HG03060 (cell line): Measurements from ENCODE around the gene EMC1.
"Not testable (repeated sequence)": the region's sequence is repeated elsewhere in the genome, so short reads cannot be mapped to it uniquely, and the experiment has no call there.

Experiments
- ATAC-seq: cut with Tn5 transposase; IDR thresholded peaks from one replicate; pipeline ENCODE4 v1.9.1; 2021; ENCODE audit warnings: low read depth, moderate number of reproducible peaks; ENCODE audit not compliant: unreplicated experiment

EMC1 gene

DNA sequence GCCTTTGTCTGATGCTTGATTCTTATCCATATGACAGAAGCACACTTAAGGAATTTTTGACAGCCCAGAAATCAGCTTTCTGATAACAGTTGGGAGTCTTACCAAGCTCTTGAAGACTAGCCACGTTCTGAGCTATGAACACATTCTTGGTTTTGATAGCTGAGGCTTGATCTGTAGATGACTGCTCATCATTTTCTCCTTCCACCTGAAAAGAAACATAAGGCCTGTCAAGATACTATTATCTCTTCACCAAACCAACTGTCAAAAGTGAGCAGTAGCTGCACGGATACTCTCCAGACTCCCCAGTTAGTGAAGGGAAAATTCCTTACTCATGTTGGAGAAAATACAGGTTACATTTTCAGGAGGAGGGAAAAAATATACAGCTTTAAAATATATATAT lies 53.5 kb downstream of the EMC1 start:
- ATAC-seq = no peak

GRCh38 chr1:19196331-19196730 lies 55.0 kb downstream of the EMC1 start:
- ATAC-seq = no peak

DNA sequence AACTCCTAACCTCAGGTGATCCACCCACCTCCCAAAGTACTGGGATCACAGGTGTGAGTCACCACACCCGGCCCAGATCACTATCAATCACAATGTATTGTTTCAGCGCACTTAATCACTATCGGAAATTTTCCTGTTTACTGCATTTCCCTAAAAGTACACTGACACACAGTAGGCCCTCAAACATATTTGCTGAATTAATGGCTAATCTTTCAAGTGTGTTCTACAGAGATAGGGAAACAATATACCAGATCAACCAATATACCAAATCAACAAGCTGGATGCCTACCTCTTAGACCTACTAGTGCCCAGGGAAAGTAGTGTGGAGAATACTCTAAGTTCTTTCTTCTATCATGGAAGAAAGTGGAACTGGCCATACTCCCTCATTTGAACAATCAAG lies 58.3 kb downstream of the EMC1 start:
- ATAC-seq = no peak

GRCh38 chr1:19191811-19192210 lies 59.5 kb downstream of the EMC1 start:
- no peak for ATAC-seq

DNA sequence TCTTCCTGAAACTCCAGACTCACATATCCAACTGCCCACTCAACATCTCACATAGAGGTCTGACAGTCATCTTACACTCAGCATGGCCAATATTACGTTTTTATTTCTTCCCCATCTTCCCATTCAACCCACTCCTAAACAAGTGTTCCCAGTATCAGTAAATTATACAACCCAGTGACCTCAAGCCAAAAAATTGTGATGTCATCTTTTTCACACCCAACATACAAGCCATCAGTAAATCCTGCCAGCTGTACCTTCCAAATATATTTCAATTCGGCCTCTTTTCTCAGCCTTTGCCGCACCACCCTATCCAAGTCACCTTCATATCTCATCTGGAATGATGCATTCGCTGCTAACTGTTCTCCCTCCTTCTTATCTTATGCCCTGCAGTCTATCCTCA lies 60.9 kb downstream of the EMC1 start:
- no peak for ATAC-seq

DNA sequence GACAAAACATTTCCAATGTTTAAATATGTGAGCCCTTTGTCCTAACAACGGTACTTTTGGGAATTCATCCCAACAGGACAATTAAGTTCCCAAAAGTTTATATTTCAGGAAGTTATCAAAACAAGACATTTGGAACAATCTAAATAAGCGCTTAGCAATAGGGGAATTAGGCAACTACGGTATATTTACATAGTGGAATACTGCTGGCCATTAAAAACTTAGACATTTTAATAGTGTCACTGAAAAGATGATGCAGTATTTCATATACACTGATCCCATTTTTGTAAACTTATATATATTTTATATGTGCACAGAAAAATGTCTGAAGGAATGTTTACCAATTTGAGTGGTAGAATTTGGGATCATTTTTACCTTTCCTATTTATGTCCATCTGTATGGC lies 62.1 kb downstream of the EMC1 start:
- ATAC-seq = no peak

- no peak for ATAC-seq
These were observed 63.5 kb downstream of the EMC1 start for GRCh38 chr1:19187852-19188251.

DNA sequence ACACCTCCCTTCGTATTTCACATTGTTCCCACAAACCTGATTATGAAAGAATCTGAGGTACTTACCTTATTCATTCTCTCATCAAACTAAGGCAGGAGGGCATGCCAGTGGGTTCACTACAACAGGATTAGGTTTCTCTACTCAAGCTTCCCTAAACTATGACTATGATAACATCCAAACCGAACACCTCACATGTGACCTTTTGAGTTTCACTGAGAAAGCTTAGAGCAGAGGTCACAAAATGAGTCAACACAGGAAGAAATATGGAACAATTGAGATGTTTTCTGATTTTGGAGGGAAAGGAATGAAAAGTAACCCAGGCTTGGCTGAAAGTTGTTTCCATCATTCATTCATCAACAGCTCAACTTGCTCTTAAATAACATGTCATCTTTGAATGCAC lies 65.3 kb downstream of the EMC1 start:
- ATAC-seq = no peak

- ATAC-seq = no peak
These were observed 69.1 kb downstream of the EMC1 start for GRCh38 chr1:19182223-19182622.

DNA sequence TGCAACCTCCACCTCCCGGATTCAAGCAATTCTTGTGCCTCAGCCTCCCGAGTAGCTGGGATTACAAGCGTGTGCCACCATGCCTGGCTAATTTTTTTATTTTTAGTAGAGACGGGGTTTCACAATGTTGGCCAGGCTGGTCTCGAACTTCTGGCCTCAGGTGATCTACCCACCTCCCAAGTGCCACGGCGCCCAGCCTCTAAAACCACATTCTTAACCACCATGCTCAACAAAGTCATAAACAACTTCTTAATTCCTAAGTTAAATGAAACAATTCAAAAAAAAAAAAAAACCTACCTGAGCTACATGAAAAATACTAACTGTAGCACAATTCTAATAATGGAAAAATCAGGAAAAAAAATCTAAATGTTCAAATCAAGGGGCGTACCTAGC lies 71.1 kb downstream of the EMC1 start:
- not testable (repeated sequence) for ATAC-seq

DNA sequence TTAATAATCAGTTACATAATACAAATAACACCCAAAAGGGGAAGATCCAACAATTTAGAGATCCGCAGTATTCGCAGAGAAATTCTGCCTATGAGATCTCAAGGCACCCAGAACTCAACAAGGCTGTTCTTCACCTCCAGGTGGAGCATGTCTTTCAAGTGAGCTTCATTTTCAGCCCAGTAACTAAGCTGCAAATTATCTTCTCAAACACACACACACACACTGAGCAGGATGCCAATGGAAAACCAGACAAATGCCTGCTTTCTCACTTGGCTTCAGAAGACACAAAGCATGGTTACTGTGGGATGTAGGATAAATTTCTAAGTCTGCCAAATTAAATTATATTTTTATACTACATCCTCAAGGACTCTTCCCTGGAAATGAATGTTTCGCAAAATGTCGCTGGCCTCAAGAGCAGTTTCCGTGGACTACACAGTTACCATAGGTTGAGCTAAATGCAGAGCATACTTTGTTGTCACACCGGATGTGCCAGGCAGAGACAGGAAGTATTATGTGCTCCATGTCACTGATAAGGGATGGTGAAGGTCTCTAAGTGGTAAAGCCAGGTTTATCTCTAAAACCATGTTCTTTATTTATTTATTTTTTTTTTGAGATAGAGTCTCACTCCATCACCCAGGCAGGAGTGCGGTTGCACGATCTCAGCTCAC lies 71.6 kb downstream of the EMC1 start:
- ATAC-seq = no peak

GRCh38 chr1:19178734-19179398 lies 72.5 kb downstream of the EMC1 start:
- ATAC-seq = no peak

- no peak for ATAC-seq
These were observed 73.5 kb downstream of the EMC1 start for GRCh38 chr1:19177811-19178210.

DNA sequence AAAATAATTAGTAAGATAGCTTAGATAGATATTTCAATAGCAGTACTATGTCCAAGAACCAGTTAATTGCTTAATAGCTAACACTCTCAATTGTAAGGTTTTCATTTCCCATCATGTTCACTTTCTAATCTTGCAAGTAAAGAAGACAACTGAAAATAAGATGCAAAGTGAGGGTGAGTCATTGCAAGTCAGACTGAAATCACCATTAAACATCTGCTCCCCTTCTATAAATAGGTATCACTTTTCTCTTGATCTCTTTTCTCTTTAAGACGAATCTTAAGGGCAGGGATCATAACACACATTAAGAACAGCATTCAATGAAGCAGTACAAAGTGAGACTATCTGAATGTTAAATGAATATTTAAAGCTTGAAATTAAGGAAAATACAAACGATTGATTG lies 81.7 kb downstream of the EMC1 start:
- peak; percentile 66 for ATAC-seq

GRCh38 chr1:19167140-19167539 lies 84.2 kb downstream of the EMC1 start:
- no peak for ATAC-seq

DNA sequence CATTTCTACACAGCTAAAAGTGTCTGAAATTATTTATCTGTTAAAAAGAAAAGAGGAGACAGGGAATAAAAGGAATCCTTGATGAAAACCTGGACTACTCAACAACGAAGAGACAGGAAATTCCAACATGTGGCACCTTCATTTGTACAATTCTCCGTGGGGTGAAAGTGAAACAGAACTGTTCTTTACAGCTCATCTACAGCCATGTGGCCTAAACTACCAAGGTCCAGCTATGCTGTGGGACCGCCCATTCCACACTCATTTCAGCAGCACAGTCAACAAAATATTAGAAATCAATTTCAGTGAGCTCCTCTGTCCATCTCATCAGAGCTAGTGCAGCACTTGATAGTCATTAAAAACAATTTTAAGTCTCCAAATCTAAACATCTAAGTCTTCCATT lies 85.3 kb downstream of the EMC1 start:
- no peak for ATAC-seq
